HG03565 (cell line): ENCODE measurements around the gene IFNGR1.

Experiments
- ATAC-seq: cut with Tn5 transposase; IDR thresholded peaks from one replicate; pipeline ENCODE4 v1.9.1; 2021; ENCODE audit warnings: mild to moderate bottlenecking, moderate library complexity; ENCODE audit not compliant: unreplicated experiment

The IFNGR1 gene

DNA sequence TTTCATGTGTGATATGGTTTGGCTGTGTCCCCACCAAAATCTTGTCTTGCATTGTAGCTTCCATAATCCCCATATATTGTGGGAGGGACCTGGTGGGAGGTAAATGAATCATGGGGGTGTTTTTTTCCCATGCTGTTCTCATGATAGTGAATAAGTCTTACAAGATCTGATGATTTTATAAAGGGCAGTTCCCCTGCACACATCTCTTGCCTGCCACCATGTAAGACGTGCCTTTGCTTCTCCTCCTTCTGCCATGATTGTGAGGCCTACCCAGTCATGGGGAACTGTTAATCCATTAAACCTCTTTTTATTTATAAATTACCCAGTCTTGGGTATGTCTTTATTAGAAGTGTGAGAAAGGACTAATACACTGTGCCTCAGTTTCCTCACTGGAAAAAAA lies 41.6 kb downstream of the IFNGR1 start:
- no peak for ATAC-seq

GRCh38 chr6:137176729-137177128 lies 42.5 kb downstream of the IFNGR1 start:
- ATAC-seq: no peak

DNA sequence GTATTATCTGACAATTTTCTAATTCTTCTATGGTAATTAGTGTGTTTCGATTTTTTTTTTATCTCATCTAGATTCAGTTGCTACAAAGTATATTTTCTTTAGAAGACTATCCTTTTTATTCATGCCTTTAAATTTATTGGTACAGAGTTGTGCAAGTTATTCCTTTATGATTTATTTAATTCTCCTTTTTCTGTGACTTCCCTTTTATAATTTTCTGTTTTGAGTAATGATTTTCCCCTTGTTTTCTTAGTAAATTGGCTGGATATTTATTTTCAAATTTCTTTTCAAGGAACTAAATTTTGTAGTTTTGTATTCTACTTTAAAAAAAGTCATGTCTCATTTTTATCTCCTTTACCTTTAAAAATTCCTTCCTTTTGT lies 43.3 kb downstream of the IFNGR1 start:
- ATAC-seq: no peak

- no peak for ATAC-seq
Observed at GRCh38 chr6:137175157-137175867, 43.9 kb downstream of the IFNGR1 start.

DNA sequence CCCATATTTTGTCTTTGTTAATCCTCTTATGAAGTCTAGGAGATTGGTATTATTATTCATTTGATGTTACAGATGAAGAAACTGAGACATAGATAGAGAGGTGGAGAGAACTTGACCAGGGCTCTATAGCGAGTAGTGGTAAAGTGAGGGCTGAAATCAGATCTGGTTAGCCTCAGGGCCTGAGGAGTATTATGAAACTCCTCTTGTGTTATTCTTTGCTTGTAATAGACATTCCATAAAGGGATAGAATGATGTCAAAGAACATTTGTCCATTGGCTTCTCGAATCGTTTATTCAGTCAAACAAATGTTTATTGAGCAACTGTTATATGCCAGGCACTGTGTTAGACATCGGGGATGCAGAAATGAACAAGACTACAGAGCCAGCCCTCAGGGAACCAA lies 45.7 kb downstream of the IFNGR1 start, which contains the start of gene IL22RA2:
IL22RA2 (minus strand) TSS at position 144 of the 400 bp plus-strand sequence. CDS start 11,895 bp downstream, outside the sequence.
- no peak for ATAC-seq

DNA sequence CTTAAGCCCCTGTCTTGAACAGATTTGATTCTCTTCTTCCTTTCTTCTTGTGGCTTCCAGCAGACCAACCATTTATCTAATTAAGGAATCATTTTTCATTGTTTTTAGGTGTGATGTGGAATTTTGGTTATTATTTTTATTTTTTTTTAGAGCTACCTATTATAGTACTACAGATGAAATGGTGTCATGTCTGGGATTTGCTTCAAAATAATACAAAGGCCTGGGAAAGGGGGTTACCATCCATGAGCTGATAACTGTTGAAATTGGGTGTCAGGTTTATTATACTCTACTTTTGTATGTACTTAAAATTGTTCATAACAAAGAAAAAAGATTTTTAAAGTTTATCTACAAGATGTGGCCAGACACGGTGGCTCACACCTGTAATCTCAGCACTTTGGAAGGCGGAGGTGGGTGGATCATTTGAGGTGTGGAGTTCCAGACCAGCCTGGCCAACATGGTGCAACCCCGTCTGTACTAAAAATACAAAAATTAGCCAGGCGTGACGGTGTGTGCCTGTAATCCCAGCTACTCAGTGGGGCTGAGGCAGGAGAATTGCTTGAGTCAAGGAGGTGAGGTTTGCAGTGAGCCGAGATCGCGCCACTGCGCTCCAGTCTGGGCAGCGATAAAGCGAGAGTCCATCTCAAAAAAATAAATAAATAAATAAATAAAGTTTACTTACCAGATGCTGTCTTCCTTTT lies 46.3 kb downstream of the IFNGR1 start:
- no peak for ATAC-seq

- ATAC-seq: no peak
Observed at GRCh38 chr6:137171824-137172733, 47.1 kb downstream of the IFNGR1 start.

DNA sequence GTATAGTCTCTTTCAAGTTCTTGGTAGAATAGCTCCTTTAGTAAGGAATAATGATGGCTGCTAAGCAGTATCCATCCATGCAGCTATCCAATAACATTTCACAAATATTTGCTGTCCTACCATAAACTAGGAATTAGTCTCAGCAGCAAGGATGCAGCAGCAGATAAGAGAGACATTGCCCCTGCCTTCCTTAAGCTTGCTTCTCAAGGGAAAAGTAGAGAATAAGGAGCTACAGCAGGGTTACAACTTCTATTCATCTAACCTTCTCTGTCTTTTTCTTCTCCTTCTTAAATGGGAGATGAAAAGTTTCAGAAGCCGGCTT lies 48.2 kb downstream of the IFNGR1 start:
- no peak for ATAC-seq

DNA sequence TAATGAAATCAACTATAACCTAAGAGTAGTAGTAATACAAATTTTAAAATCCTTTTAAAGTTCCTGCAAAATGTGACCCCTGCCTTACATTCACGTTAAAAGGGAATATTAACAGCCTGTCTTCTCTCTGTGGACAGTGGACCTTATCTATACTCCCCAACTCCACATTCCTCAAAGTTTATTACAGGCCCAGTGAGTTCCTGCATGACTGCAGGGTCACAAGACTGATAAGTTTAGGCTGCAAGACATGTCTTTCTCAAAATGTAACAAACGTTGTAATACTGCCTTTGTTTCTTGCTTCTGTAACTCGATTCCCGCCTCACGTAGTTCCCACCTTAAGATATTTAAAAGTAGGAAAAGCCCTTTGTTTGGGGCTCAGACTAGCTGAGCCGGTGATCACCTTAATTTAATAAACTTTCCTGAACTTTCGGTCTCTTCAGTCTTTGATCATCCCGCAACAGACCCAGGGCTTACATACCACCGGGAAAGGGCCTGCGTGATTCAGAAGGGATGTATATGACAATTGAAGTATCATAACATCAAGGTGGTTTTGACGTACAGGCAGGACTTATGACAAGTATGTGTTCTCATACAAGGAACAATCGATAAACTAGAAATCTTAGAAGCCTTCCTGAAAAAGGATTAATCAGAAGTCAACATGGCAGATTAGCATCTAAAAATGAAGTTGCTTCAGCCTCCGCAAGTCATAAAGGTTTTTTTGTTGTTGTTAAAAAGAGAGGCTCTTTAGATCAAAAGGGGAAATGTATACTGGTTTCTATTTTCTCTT lies 48.7 kb downstream of the IFNGR1 start:
- no peak for ATAC-seq

DNA sequence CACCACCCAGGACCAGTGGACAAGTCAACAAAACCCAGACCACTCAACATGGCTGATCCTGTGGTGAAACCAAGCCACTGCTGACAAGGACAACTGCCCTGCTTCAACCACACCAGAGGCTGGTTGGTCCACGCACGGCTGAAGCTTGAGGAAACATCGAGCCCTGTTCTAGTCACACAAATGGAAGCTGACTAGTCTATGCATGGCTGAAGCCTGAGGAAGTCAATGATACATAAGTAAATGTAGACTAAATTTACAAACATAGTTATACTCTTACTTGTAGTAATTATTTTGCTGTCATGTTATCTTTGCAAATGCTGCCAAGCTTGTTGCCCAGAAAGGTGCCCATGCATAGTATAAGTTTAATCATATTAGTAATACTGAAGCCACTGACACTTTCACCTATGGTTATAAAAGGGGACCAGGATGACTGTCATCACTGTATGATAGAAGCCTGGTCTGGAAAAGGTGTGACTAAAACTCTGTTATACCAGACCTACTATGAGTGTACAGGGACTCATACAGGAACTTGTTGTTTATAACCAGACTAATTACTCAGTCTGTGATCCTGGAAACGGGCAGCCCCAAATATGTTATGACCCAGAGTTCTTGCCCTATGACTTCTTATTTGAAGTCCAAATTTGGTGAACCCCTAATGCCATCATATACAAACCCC lies 51.3 kb downstream of the IFNGR1 start:
- no peak for ATAC-seq

DNA sequence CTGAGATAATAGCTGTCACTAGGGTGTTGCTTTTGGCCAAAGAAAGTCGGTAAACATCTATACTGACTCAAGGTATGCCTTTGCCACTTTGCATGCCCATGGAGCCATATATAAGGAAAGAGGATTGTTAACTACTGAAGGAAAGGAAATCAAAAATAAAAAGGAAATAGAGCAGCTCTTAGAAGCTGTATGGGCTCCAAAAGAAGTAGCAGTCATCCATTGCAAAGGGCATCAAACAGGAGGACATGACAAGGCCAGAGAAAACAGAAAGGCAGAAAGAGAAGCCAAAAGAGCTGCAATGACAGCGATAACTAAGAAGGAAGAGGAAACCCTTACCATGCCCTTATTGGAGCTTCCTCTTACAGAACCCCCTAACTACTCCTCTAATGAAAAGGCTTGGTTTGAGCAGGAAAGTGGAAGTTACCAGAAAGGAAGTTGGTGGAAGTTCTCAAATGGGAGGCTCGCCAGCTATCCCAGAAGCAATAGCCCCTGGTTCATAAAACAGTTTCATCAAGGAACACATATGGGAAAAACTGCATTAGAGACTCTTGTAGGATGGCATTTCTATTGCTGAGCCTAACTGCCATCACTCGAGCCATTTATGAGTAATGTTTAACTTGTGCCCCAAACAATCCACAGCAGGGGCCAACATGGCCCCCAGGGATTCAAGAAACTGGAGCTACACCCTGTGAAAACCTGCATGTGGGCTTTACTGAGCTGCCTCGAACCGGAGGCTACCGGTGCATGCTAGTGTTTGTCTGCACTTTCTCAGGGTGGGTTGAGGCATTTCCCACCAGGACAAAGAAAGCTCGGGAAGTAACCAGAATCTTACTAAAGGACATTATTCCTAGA lies 52.7 kb downstream of the IFNGR1 start:
- ATAC-seq: no peak

GRCh38 chr6:137165375-137166246 lies 53.6 kb downstream of the IFNGR1 start:
- ATAC-seq: peak; percentile 36

GRCh38 chr6:137163732-137164318 lies 55.4 kb downstream of the IFNGR1 start:
- ATAC-seq: no peak

DNA sequence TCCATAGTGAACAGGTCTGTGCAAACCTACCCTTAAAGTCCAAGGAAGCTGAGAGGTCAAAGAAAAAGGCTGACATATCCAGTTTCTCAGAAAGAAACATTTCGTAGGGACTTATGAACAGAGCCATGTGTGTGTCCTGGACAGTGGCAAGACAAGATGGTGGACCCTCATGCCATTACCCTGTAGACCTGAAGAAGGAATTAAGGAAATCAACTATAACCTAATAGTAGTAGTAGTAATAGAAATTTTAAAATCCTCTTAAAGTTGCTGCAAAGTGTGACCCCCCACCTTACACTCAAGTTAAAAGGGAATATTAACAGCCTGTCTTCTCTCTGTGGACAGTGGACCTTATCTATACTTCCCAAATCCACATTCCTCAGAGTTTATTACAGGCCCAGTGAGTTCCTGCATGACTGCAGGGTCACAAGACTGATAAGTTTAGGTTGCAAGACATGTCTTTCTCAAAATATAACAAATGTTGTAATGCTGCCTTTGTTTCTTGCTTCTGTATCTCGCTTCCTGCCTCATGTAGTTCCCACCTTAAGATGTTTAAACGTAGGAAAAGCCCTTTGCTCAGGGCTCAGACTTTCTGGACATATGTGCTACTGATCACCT lies 56.4 kb downstream of the IFNGR1 start:
- ATAC-seq: no peak

DNA sequence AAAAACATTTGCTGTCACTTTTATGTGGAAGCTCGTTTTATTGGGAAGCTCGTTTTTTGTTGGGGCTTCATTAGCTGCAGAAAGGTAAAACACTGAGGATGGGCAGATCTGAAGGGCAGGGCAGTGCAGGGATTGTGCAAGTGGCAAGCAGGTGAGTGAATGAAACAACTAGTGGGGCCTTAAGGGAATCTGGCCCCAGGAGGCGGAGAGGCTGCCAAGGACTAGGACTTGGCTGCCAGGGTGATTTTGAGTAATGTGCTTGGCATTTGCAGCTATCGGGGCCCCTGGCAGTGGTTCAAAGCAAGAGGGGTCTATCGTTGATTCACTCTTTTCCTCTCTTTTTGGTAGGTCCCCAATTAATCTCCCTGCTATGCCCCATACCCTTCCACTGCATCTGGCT lies 57.2 kb downstream of the IFNGR1 start:
- ATAC-seq: no peak

DNA sequence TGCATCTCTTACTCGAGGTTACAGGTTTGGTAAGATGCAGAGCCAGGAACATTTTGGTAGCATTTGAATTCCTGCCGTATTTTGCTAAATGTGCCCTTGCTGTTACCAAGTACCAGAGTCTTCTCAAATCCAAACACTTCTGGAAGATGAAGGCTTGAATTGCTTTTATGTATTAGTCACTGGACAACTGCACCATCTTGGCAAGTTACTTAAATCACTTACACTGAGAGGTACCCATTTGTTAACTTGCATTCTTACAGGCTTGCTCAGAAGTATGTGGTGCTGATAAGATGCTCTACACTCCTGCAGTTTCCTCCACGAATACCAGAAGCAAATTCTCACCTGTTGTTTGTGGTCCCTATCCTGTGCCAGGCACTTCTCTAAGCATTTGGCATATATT lies 58.4 kb downstream of the IFNGR1 start:
- no peak for ATAC-seq

GRCh38 chr6:137159912-137160311 lies 59.3 kb downstream of the IFNGR1 start:
- ATAC-seq: no peak

DNA sequence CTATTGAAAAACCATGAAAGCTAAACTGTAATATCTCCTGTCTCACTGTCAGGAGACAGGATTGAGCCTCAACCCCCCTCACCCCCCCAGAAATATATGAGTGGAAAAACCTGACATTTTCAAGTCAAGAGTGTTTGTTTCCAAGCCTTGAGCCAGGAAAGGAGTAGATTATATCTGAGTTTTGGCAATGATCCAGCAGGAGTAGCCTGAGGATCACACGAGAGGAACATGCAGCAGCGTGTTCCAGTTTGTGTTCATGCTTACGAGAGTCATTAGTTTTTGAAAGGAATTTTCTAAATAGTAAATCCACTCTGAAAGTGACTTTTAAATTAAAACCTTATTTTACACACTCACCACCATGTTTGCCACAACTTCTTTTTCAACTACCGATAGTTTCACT lies 61.6 kb downstream of the IFNGR1 start:
- ATAC-seq: no peak
